Astrocyte (in vitro differentiated cells and primary cell): ENCODE results near the gene SORL1. TPM values are rescaled to one million over a fixed set of nuclear protein-coding genes. Genes with fewer than 3 reads are reported as not detected.

Source experiments
- DNase-seq: peaks from one replicate; pipeline ENCODE4 v3.0.0-alpha.2; 2010; ENCODE audit warnings: low read depth
- FAIRE-seq: peaks from 2 replicates; lab custom pipeline; 2011; peaks lifted over from hg19 to GRCh38; lab: Jason Lieb, UNC
- H2AFZ ChIP-seq: 2 replicates; pipeline ENCODE4 v1.6.0; 2012; ENCODE audit warnings: low read depth, low read length, inconsistent platforms
- H3K27ac ChIP-seq: 2 replicates; pipeline ENCODE4 v1.5.1; 2011; ENCODE audit warnings: low read depth, low read length, inconsistent platforms
- H3K27me3 ChIP-seq: 2 replicates; pipeline ENCODE4 v1.6.0; 2011; ENCODE audit warnings: low read length, inconsistent platforms; ENCODE audit not compliant: insufficient read depth
- H3K36me3 ChIP-seq: 2 replicates; pipeline ENCODE4 v1.5.1; 2011; ENCODE audit warnings: low read length, inconsistent platforms; ENCODE audit not compliant: insufficient read depth
- H3K4me1 ChIP-seq: 2 replicates; pipeline ENCODE4 v1.5.1; 2011; ENCODE audit warnings: low read length, inconsistent platforms; ENCODE audit not compliant: insufficient read depth
- H3K4me2 ChIP-seq: 2 replicates; pipeline ENCODE4 v1.6.0; 2012; ENCODE audit warnings: low read length, inconsistent platforms
- H3K4me3 ChIP-seq: 2 replicates; pipeline ENCODE4 v1.5.1; 2011; ENCODE audit warnings: low read depth, mild to moderate bottlenecking, low read length, inconsistent platforms; ENCODE audit not compliant: insufficient read depth
- H3K79me2 ChIP-seq: 2 replicates; pipeline ENCODE4 v1.6.0; 2012; ENCODE audit warnings: mild to moderate bottlenecking, low read length, inconsistent platforms; ENCODE audit not compliant: insufficient read depth
- H3K9ac ChIP-seq: 2 replicates; pipeline ENCODE4 v1.6.0; 2012; ENCODE audit warnings: mild to moderate bottlenecking, low read length, inconsistent platforms
- H3K9me3 ChIP-seq: 2 replicates; pipeline ENCODE4 v1.5.1; 2012; ENCODE audit warnings: low read depth, mild to moderate bottlenecking, low read length, inconsistent platforms; ENCODE audit not compliant: insufficient read depth
- H4K20me1 ChIP-seq: 2 replicates; pipeline ENCODE4 v1.6.0; 2012; ENCODE audit warnings: low read length, inconsistent platforms; ENCODE audit not compliant: insufficient read depth
- H3K27ac Mint-ChIP-seq: one replicate; pipeline ENCODE4 v1.8.0; 2021; ENCODE audit warnings: mild to moderate bottlenecking, mixed read lengths; ENCODE audit not compliant: unreplicated experiment
- H3K27me3 Mint-ChIP-seq: one replicate; pipeline ENCODE4 v1.8.0; 2021; ENCODE audit warnings: low read depth, mixed read lengths; ENCODE audit not compliant: unreplicated experiment
- H3K36me3 Mint-ChIP-seq: one replicate; pipeline ENCODE4 v1.8.0; 2021; ENCODE audit warnings: low read depth, mixed read lengths; ENCODE audit not compliant: unreplicated experiment
- H3K4me1 Mint-ChIP-seq: one replicate; pipeline ENCODE4 v1.8.0; 2021; ENCODE audit warnings: low read depth, mixed read lengths; ENCODE audit not compliant: unreplicated experiment
- H3K4me3 Mint-ChIP-seq: one replicate; pipeline ENCODE4 v1.8.0; 2021; ENCODE audit warnings: mild to moderate bottlenecking, moderate library complexity, mixed read lengths; ENCODE audit not compliant: unreplicated experiment
- H3K9me3 Mint-ChIP-seq: one replicate; pipeline ENCODE4 v1.8.0; 2021; ENCODE audit warnings: mild to moderate bottlenecking, mixed read lengths; ENCODE audit not compliant: unreplicated experiment
- CTCF ChIP-seq: IDR thresholded peaks from 2 replicates; pipeline ENCODE4 v1.5.1; 2011; ENCODE audit warnings: low read depth, mild to moderate bottlenecking, inconsistent platforms, low read length, moderate library complexity; ENCODE audit not compliant: insufficient read depth
- EZH2 ChIP-seq: IDR thresholded peaks from 2 replicates; pipeline ENCODE4 v1.6.1; 2012; ENCODE audit warnings: mild to moderate bottlenecking, low read length, inconsistent platforms; ENCODE audit not compliant: insufficient read depth
- total RNA-seq: library from RNA; stranded (reverse); gene quantifications from 2 replicates; pipeline ENCODE4 v1.2.1, GENCODE V29; 2021

SORL1 gene
- total RNA-seq, 1 donor from 2014 or later: 4.1 TPM

- Mint-ChIP-seq H3K9me3 (no peaks in the 10 kb centered on the region), H3K36me3 (no peaks in the 10 kb centered on the region), H3K4me1 (peaks cover 3% of the 10 kb centered on the region), H3K27me3 (peaks cover 5% of the 10 kb centered on the region), H3K4me3 (no peak overlapping the region), H3K27ac (no peak overlapping the region)
- no peak for FAIRE-seq
- Histone ChIP-seq H3K9ac (no peak overlapping the region), H2AFZ (no peak overlapping the region), H3K79me2 (no peaks in the 10 kb centered on the region), H3K27me3 (peaks cover 22% of the 10 kb centered on the region), H4K20me1 (no peaks in the 10 kb centered on the region), H3K4me1 (peaks cover 4% of the 10 kb centered on the region), H3K9me3 (no peaks in the 10 kb centered on the region), H3K4me3 (no peak overlapping the region), H3K36me3 (no peaks in the 10 kb centered on the region), H3K27ac (no peak overlapping the region), H3K4me2 (no peak overlapping the region)
- TF ChIP-seq CTCF: no peak
- no peak for TF ChIP-seq EZH2
- DNase-seq: no peak
Measured at GRCh38 chr11:121456816-121457431, 4.8 kb downstream of the SORL1 start.

GRCh38 chr11:121458551-121458950, 6.4 kb downstream of the SORL1 start:
- no peak overlapping the region for H3K4me2 ChIP-seq
- no peak for DNase-seq
- Mint-ChIP-seq H3K4me3 (no peak overlapping the region), H3K9me3 (no peaks in the 10 kb centered on the region), H3K27me3 (peaks cover 2% of the 10 kb centered on the region), H3K4me1 (no peaks in the 10 kb centered on the region), H3K27ac (no peak overlapping the region), H3K36me3 (no peaks in the 10 kb centered on the region)
- FAIRE-seq: no peak
- peaks cover 1% of the 10 kb centered on the region for H3K4me1 ChIP-seq
- H4K20me1 ChIP-seq: no peaks in the 10 kb centered on the region
- H3K27me3 ChIP-seq: peaks cover 11% of the 10 kb centered on the region
- no peaks in the 10 kb centered on the region for H3K9me3 ChIP-seq
- H3K9ac ChIP-seq: no peak overlapping the region
- H3K27ac ChIP-seq: no peak overlapping the region
- TF ChIP-seq EZH2 (no peak), CTCF (no peak)
- no peak overlapping the region for H3K4me3 ChIP-seq
- no peaks in the 10 kb centered on the region for H3K36me3 ChIP-seq
- no peaks in the 10 kb centered on the region for H3K79me2 ChIP-seq
- H2AFZ ChIP-seq: no peak overlapping the region

- Histone ChIP-seq H3K27me3 (peaks cover 10% of the 10 kb centered on the region), H3K36me3 (no peaks in the 10 kb centered on the region), H3K9ac (no peak overlapping the region), H3K27ac (no peak overlapping the region), H3K4me3 (no peak overlapping the region), H3K4me2 (no peak overlapping the region), H3K79me2 (no peaks in the 10 kb centered on the region), H3K9me3 (no peaks in the 10 kb centered on the region), H2AFZ (no peak overlapping the region), H4K20me1 (no peaks in the 10 kb centered on the region), H3K4me1 (peaks cover 11% of the 10 kb centered on the region)
- no peak for DNase-seq
- no peak for FAIRE-seq
- H3K4me3 Mint-ChIP-seq: no peak overlapping the region
- no peak overlapping the region for H3K27ac Mint-ChIP-seq
- no peaks in the 10 kb centered on the region for H3K36me3 Mint-ChIP-seq
- no peaks in the 10 kb centered on the region for H3K27me3 Mint-ChIP-seq
- peaks cover 7% of the 10 kb centered on the region for H3K4me1 Mint-ChIP-seq
- H3K9me3 Mint-ChIP-seq: no peaks in the 10 kb centered on the region
- TF ChIP-seq EZH2 (no peak), CTCF (no peak)
Measured at GRCh38 chr11:121459413-121460017, 7.4 kb downstream of the SORL1 start.
